Left lung (tissue), 10 donors: ENCODE results near the gene DNAH8. TPM values are rescaled to one million over a fixed set of nuclear protein-coding genes. Genes with fewer than 3 reads are reported as not detected.

Source experiments
- ATAC-seq: fragments of 200-7000 bp; cut with Tn5 transposase; one replicate; pipeline ENCODE4 v1.9.1; 2020; ENCODE audit warnings: moderate library complexity
- DNase-seq, 4 donors: peaks; one replicate each; pipeline ENCODE4 v3.0.0-alpha.2; 2013 to 2020
- H3K27ac ChIP-seq, 2 donors: fragments of 200-600 bp; sonication (generic) in 1 of 2; one replicate each; pipeline versions ENCODE4 v1.5.0 to v1.8.0; 2020 to 2021
- H3K27me3 ChIP-seq, 2 donors: fragments of 200-600 bp; sonication (generic) in 1 of 2; one replicate each; pipeline versions ENCODE4 v1.5.0 to v1.8.0; 2020 to 2021
- H3K36me3 ChIP-seq, 2 donors: fragments of 200-600 bp; sonication (generic) in 1 of 2; one replicate each; pipeline versions ENCODE4 v1.5.0 to v1.8.0; 2020 to 2021
- H3K4me1 ChIP-seq, 2 donors: fragments of 200-600 bp; one replicate each; pipeline ENCODE4 v1.8.0; 2021
- H3K4me3 ChIP-seq, 2 donors: fragments of 200-600 bp; sonication (generic) in 1 of 2; one replicate each; pipeline versions ENCODE4 v1.5.0 to v1.8.0; 2020 to 2021; ENCODE audit warnings: mild to moderate bottlenecking in 1 of 2
- H3K9me3 ChIP-seq, 2 donors: fragments of 200-600 bp; sonication (generic) in 1 of 2; one replicate each; pipeline versions ENCODE4 v1.5.0 to v1.8.0; 2020 to 2021
- intact Hi-C, 2 donors: fragments of 100-400 bp; cut with DNase I; formaldehyde crosslinking; loops; one replicate each; pipeline versions ENCODE4 v1.11.2 to v1.14.2; 2022
- polyA plus RNA-seq, 6 donors: library from polyadenylated mRNA; unstranded; fragments of 120-200 nt; gene quantifications; one replicate each; pipeline ENCODE4 v1.2.1, GENCODE V29; 2013; ENCODE audit not compliant: insufficient read length in 6 of 6
- total RNA-seq, 2 donors: library from RNA; stranded (reverse); fragmentation: NEBNext Ultra II Directional; extraction: Animal tissue kit (Norgen Biotek cat#: 25700); gene quantifications; one replicate each; pipeline ENCODE4 v1.2.1, GENCODE V29; 2021
- TF ChIP-seq, protein P1 (sequence below), 2 donors: fragments of 200-600 bp; sonication (generic) in 1 of 2; IDR thresholded peaks; one replicate each; pipeline versions ENCODE4 v1.5.0 to v1.8.0; 2021; ENCODE audit warnings: antibody characterized with exemption in 2 of 2
- donor health status: DM: no; HTN: yes; CAD: no.
- donor health status: DM: no; HTN: no; CAD: no.

The DNAH8 gene
- total and polyA plus RNA-seq, 8 donors: 0.03 to 0.34 (median 0.08) TPM

DNA sequence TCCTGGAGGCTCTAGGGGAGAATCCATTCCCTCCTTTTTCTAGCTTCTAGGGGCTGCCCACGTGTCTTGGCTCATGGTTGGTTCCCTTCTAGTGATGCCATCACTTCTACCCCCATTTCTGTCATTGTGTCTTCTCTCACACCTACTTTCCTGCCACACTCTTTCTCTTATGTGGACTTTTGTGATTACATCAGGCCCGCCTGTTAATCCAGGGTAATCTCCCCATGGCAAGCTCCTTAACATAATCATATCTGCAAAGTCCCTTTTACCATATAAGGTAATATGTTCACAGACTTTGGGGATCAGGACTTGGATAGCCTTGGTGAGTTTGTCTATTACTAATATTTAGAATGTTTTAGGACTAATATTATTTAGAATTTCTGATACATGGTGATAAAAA lies 111.9 kb downstream of the DNAH8 start:
- H3K27ac ChIP-seq: no peak overlapping the region
- no peaks in the 10 kb centered on the region for H3K27me3 ChIP-seq
- intact Hi-C loops: no loop called here
- ATAC-seq: no peak
- TF ChIP-seq, protein P1, sequence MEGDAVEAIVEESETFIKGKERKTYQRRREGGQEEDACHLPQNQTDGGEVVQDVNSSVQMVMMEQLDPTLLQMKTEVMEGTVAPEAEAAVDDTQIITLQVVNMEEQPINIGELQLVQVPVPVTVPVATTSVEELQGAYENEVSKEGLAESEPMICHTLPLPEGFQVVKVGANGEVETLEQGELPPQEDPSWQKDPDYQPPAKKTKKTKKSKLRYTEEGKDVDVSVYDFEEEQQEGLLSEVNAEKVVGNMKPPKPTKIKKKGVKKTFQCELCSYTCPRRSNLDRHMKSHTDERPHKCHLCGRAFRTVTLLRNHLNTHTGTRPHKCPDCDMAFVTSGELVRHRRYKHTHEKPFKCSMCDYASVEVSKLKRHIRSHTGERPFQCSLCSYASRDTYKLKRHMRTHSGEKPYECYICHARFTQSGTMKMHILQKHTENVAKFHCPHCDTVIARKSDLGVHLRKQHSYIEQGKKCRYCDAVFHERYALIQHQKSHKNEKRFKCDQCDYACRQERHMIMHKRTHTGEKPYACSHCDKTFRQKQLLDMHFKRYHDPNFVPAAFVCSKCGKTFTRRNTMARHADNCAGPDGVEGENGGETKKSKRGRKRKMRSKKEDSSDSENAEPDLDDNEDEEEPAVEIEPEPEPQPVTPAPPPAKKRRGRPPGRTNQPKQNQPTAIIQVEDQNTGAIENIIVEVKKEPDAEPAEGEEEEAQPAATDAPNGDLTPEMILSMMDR (IDR thresholded peaks at IDR 0.05): no peak
- no peaks in the 10 kb centered on the region for H3K36me3 ChIP-seq
- no peak overlapping the region for H3K4me3 ChIP-seq
- no peak for DNase-seq
- H3K4me1 ChIP-seq: no peaks in the 10 kb centered on the region
- H3K9me3 ChIP-seq: no peaks in the 10 kb centered on the region

DNA sequence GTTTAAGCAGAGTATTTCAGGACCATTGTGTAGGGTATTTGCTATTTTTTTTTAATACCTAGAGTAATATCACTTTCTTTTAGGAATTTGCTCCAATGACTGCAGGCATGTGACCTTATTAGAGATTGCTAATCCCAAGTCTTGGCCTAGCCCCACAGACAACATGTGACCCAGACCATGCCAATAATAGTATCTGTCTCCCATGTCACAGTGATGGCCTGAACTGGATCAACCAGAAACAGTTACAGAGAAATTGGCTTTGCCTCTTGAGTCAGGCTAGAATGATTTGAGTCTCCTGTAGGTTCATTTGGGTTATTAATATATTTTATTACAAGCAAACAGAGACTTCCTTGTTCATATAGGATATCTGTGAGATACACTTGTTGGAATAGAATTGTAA lies 116.8 kb downstream of the DNAH8 start:
- no peak for DNase-seq

DNA sequence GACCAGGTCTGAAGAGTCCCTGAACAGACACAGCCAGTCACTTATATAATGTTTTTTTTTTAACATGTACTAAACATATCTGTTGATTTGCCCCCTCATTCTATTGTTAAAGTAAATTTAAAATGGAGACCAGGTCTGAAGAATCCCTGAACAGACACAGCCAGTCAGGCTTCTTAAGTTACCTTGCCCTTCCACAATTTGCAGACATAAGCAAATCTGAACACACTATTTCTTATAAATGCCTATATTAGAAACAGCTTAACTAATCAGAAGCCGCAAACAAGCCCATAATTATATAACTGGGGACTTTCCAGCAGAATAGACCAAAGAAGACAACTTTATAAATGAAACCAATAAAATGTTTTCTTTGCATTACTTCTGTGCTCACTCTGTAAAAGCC lies 118.2 kb downstream of the DNAH8 start:
- no peak overlapping the region for H3K27ac ChIP-seq
- no peaks in the 10 kb centered on the region for H3K4me1 ChIP-seq
- H3K36me3 ChIP-seq: no peaks in the 10 kb centered on the region
- ATAC-seq: no peak
- no peak overlapping the region for H3K4me3 ChIP-seq
- TF ChIP-seq, protein P1 (IDR thresholded peaks at IDR 0.05): no peak
- H3K9me3 ChIP-seq: no peaks in the 10 kb centered on the region
- no peaks in the 10 kb centered on the region for H3K27me3 ChIP-seq
- no peak for DNase-seq
- intact Hi-C loops: no loop called here

More for the DNA sequence above, 116.8 kb downstream of the DNAH8 start:
- Histone ChIP-seq H3K9me3 (no peaks in the 10 kb centered on the region), H3K27ac (no peak overlapping the region), H3K4me1 (no peaks in the 10 kb centered on the region), H3K4me3 (no peak overlapping the region), H3K36me3 (no peaks in the 10 kb centered on the region), H3K27me3 (no peaks in the 10 kb centered on the region)
- no peak for ATAC-seq
- intact Hi-C loops: no loop called here
- TF ChIP-seq, protein P1 (IDR thresholded peaks at IDR 0.05): no peak

DNA sequence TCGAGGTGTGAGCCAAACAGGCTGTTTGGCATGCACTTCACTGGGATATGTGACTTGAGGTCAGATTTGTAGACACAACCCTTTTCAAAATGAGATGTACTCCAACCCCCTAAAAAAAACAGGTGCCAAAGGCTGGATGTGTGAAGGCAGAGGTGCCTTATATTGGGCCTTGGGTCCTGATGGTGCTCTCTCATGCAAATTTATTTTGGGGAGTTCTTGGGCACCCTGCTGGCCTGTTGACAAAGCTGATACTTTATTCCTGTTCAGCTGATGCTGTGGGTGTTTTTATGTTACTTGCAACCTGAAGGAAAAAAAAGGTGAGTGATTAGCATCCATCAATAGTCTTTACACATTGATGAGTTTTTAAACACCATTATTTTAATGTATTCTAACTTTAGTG lies 121.5 kb downstream of the DNAH8 start:
- no peak overlapping the region for H3K27ac ChIP-seq
- no peak overlapping the region for H3K4me3 ChIP-seq
- H3K4me1 ChIP-seq: no peaks in the 10 kb centered on the region
- no peaks in the 10 kb centered on the region for H3K27me3 ChIP-seq
- TF ChIP-seq, protein P1 (IDR thresholded peaks at IDR 0.05): no peak
- intact Hi-C loops: no loop called here
- no peak for ATAC-seq
- no peaks in the 10 kb centered on the region for H3K9me3 ChIP-seq
- H3K36me3 ChIP-seq: no peaks in the 10 kb centered on the region
- no peak for DNase-seq

DNA sequence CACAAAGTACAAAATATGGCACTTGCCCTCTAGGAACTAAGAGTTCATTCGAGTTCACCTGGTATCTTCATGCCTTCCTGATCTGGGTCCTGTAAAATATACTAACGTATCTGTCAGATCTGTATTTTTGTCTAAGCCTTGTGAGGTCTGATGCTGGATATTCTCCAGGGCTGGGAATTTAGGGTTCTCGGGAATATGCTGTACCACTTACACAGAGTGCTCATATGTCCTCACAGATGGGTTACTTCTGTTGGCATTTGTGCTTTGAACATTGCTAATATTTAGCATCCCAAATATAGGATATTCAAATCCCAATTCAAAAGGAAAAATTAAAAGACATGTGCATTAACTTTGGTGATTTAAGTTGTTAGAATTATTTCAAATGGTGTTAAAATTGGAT lies 122.0 kb downstream of the DNAH8 start:
- H3K36me3 ChIP-seq: no peaks in the 10 kb centered on the region
- intact Hi-C loops: no loop called here
- ATAC-seq (no peak), DNase-seq (no peak)
- H3K4me1 ChIP-seq: no peaks in the 10 kb centered on the region
- no peaks in the 10 kb centered on the region for H3K27me3 ChIP-seq
- no peak overlapping the region for H3K27ac ChIP-seq
- H3K9me3 ChIP-seq: no peaks in the 10 kb centered on the region
- no peak overlapping the region for H3K4me3 ChIP-seq
- TF ChIP-seq, protein P1 (IDR thresholded peaks at IDR 0.05): no peak
